ENCODE results near the gene IL1RAPL2. TPM values are rescaled to one million over a fixed set of nuclear protein-coding genes. Genes with fewer than 3 reads are reported as not detected.

The IL1RAPL2 gene
- total and polyA plus RNA-seq, 2 of the 8 experiments (the other 6 are each of a cell fraction or from before 2014, with no cell fraction given): 0.20 to 1.3 TPM

DNA sequence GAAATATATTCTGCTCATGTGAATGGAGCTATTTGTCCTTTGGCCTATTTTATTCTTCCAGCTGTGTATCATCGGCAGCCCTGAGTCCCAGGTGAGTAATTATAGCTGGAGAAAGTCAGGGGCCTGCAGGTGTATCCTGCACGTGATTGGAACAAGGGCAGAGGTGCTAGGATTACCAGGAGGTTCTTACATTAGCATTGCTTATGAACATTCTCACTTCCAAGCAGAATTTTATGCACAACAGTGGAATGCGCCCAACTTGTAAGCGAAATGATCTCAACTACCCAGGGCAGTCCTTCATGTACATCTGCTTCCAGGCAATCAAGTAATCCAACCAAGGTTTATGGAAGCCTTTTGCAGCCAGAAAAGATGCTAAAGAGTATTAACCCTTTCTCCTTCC, 1187.4 kb downstream of the IL1RAPL2 start:
- Histone ChIP-seq H2BK15ac (ENCODE audit: low read length) (no peak overlapping the region), H3K4me3 (ENCODE audit: extremely low read depth in 1 of 4, insufficient read depth in 2 of 4, low read depth in 3 of 4, low read length in 4 of 4) (no peak overlapping the region), H3K14ac (ENCODE audit: insufficient read length) (no peak overlapping the region), H4K20me1 (replicated peaks in 1 of 2; ENCODE audit: control insufficient read depth in 1 of 2, insufficient read depth in 2 of 2, low read length in 2 of 2) (no peaks in the 10 kb centered on the region), H2AK5ac (ENCODE audit: low read depth, low read length) (no peak overlapping the region), H3K36me3 (ENCODE audit: control insufficient read depth in 2 of 4, insufficient read depth in 4 of 4, low read length in 3 of 4) (no peaks in the 10 kb centered on the region), H3K79me1 (ENCODE audit: low read depth, low read length) (no peaks in the 10 kb centered on the region), H3K23ac (ENCODE audit: insufficient read length) (no peak overlapping the region), H3K79me2 (ENCODE audit: control insufficient read depth in 1 of 2, insufficient read depth in 2 of 2, low read length in 2 of 2) (no peaks in the 10 kb centered on the region), H4K8ac (ENCODE audit: extremely low read depth, insufficient read depth, low read length) (no peak overlapping the region), H2BK120ac (replicated peaks; ENCODE audit: low read depth, low read length) (no peak overlapping the region), H2BK5ac (ENCODE audit: low read depth, low read length) (no peak overlapping the region), H3K27me3 (replicated peaks in 1 of 4; ENCODE audit: control insufficient read depth in 3 of 4, extremely low read depth in 1 of 4, insufficient read depth in 3 of 4, low read length in 3 of 4) (no peaks in the 10 kb centered on the region), H4K5ac (ENCODE audit: insufficient read length, low read depth, low read length) (no peak overlapping the region), H4K91ac (replicated peaks; ENCODE audit: insufficient read length, low read length) (no peak overlapping the region), H3K18ac (ENCODE audit: extremely low read depth, low read length) (no peak overlapping the region), H2BK12ac (ENCODE audit: low read depth, low read length) (no peak overlapping the region), H3K4ac (replicated peaks; ENCODE audit: insufficient read length, low read depth, low read length) (no peak overlapping the region), H3K27ac (ENCODE audit: low read depth, low read length) (no peak overlapping the region), H3K9ac (replicated peaks in 1 of 4; ENCODE audit: extremely low read depth in 1 of 4, low read depth in 3 of 4, low read length in 3 of 4) (no peak overlapping the region), H3K9me3 (ENCODE audit: insufficient read depth in 2 of 2, low read depth in 1 of 2, low read length in 1 of 2) (no peaks in the 10 kb centered on the region), H3K56ac (replicated peaks; ENCODE audit: insufficient read length, low read depth, low read length) (no peak overlapping the region), H2AFZ (ENCODE audit: low read length) (no peak overlapping the region), H3K23me2 (ENCODE audit: low read depth, low read length) (no peaks in the 10 kb centered on the region), H3K4me2 (ENCODE audit: insufficient read depth in 1 of 2, low read depth in 2 of 2, low read length in 2 of 2) (no peak overlapping the region), H3K4me1 (replicated peaks in 1 of 4; ENCODE audit: control insufficient read depth in 3 of 4, insufficient read depth in 4 of 4, low read length in 3 of 4) (no peaks in the 10 kb centered on the region), H2BK20ac (ENCODE audit: low read length) (no peak overlapping the region)
- DNase-seq (ENCODE audit: low read depth in 1 of 2, low spot score in 2 of 2): no peak
- ChIA-PET CTCF (ENCODE audit: partially characterized antibody) (no interaction called here), POLR2A (ENCODE audit: partially characterized antibody) (no interaction called here)
- no peak for FAIRE-seq
- 81% methylated on average over 4 of the region's 4 CpGs; no CpG with 5 or more reads in 1 of the 2 experiments for WGBS, 2 experiments (ENCODE audit: extremely low coverage in 1 of 2, insufficient coverage in 1 of 2, insufficient read length in 1 of 2, insufficient replicate concordance in 2 of 2, low coverage in 1 of 2, low lambda C conversion rate in 2 of 2, missing lambda C conversion rate in 1 of 2)
- no peak for TF ChIP-seq SIX5 (IDR thresholded peaks at IDR 0.05; ENCODE audit: low read depth, low read length)
- no peak for TF ChIP-seq CHD2 (IDR thresholded peaks at IDR 0.05; ENCODE audit: low read length)
- no peak for TF ChIP-seq GABPA (IDR thresholded peaks at IDR 0.05; ENCODE audit: borderline replicate concordance, insufficient read depth, low read length)
- TF ChIP-seq, protein P1, sequence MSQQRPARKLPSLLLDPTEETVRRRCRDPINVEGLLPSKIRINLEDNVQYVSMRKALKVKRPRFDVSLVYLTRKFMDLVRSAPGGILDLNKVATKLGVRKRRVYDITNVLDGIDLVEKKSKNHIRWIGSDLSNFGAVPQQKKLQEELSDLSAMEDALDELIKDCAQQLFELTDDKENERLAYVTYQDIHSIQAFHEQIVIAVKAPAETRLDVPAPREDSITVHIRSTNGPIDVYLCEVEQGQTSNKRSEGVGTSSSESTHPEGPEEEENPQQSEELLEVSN (IDR thresholded peaks at IDR 0.05): no peak
- TF ChIP-seq SP4 (IDR thresholded peaks at IDR 0.05; ENCODE audit: low read length): no peak
- TF ChIP-seq SIN3A (conservative IDR thresholded peaks at IDR 0.05 in 1 of 2, IDR thresholded peaks at IDR 0.05 in 1 of 2; ENCODE audit: low read depth in 1 of 2, low read length in 2 of 2): no peak
- TF ChIP-seq, protein P2, sequence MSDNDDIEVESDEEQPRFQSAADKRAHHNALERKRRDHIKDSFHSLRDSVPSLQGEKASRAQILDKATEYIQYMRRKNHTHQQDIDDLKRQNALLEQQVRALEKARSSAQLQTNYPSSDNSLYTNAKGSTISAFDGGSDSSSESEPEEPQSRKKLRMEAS (IDR thresholded peaks at IDR 0.05): no peak
- TF ChIP-seq SAP30 (IDR thresholded peaks at IDR 0.05; ENCODE audit: insufficient read depth, insufficient replicate concordance, low read length): no peak
- no peak for TF ChIP-seq CTBP2 (IDR thresholded peaks at IDR 0.05; ENCODE audit: borderline replicate concordance, insufficient read depth, insufficient read length, low read length)
- no peak for TF ChIP-seq SP2 (IDR thresholded peaks at IDR 0.05; ENCODE audit: low read length)
- no peak for TF ChIP-seq NANOG (IDR thresholded peaks at IDR 0.05; ENCODE audit: insufficient read depth, low read depth, low read length, poor library complexity, severe bottlenecking)
- no peak for TF ChIP-seq BCL11A (IDR thresholded peaks at IDR 0.05; ENCODE audit: low read depth in 2 of 2, low read length in 2 of 2)
- no peak for TF ChIP-seq EP300 (IDR thresholded peaks at IDR 0.05; ENCODE audit: borderline replicate concordance in 1 of 2, low read depth in 2 of 2, low read length in 2 of 2)
- TF ChIP-seq POLR2AphosphoS5 (IDR thresholded peaks at IDR 0.05; ENCODE audit: low read depth, low read length): no peak

Data from H1 (cell line).